ENCODE results near the gene SMS.
A peak's percentile ranks its signal among the peaks of the same experiment; 100 is the strongest.

SMS gene

GRCh38 chrX:21972721-21973120 lies 32.2 kb downstream of the SMS start:
- no peak for DNase-seq (ENCODE audit: low spot score)
- ChIA-PET POLR2A (ENCODE audit: low non-redundant PET) (no interaction called here), CTCF (interaction anchor here (0.6 to 1.2 kb wide), 3 partner anchors 12 to 265 kb away, joined by 3 to 6 read pairs (median 6); no protein-coding TSS in a partner anchor)
- H3K27ac ChIP-seq: no peak overlapping the region
- no peak for TF ChIP-seq CTCF (conservative IDR thresholded peaks at IDR 0.05; ENCODE audit: low read depth)

GRCh38 chrX:21973321-21974010 lies 33.0 kb downstream of the SMS start:
- CTCF ChIA-PET: no interaction called here
- DNase-seq (ENCODE audit: low spot score): no peak
- no peak overlapping the region for H3K27ac ChIP-seq
- POLR2A ChIA-PET (ENCODE audit: low non-redundant PET): no interaction called here
- TF ChIP-seq CTCF (conservative IDR thresholded peaks at IDR 0.05; ENCODE audit: low read depth): no peak

- H3K27ac ChIP-seq: no peak overlapping the region
- peak; percentile 1 for DNase-seq (ENCODE audit: low spot score)
- CTCF ChIA-PET: no interaction called here
- TF ChIP-seq CTCF (conservative IDR thresholded peaks at IDR 0.05; ENCODE audit: low read depth): no peak
- POLR2A ChIA-PET (ENCODE audit: low non-redundant PET): no interaction called here
Measured at GRCh38 chrX:21974011-21974385, 33.5 kb downstream of the SMS start.

- POLR2A ChIA-PET (ENCODE audit: low non-redundant PET): no interaction called here
- CTCF ChIA-PET: interaction anchor here (0.6 kb wide), 1 partner anchor 998 kb away, joined by 3 read pairs; no protein-coding TSS in a partner anchor
Measured at GRCh38 chrX:21975242-21975641, 34.7 kb downstream of the SMS start.

GRCh38 chrX:21975812-21976211 lies 35.3 kb downstream of the SMS start:
- H3K27ac ChIP-seq: no peak overlapping the region
- ChIA-PET CTCF (no interaction called here), POLR2A (ENCODE audit: low non-redundant PET) (no interaction called here)
- DNase-seq (ENCODE audit: low spot score): no peak
- TF ChIP-seq CTCF (conservative IDR thresholded peaks at IDR 0.05; ENCODE audit: low read depth): no peak

More at GRCh38 chrX:21975242-21975641, 34.7 kb downstream of the SMS start:
- no peak for DNase-seq (ENCODE audit: low spot score)
- H3K27ac ChIP-seq: no peak overlapping the region
- TF ChIP-seq CTCF (conservative IDR thresholded peaks at IDR 0.05; ENCODE audit: low read depth): no peak

GRCh38 chrX:21978346-21978745 lies 37.8 kb downstream of the SMS start:
- no peak overlapping the region for H3K27ac ChIP-seq
- no peak for DNase-seq (ENCODE audit: low spot score)
- ChIA-PET POLR2A (ENCODE audit: low non-redundant PET) (no interaction called here), CTCF (no interaction called here)
- TF ChIP-seq CTCF (conservative IDR thresholded peaks at IDR 0.05; ENCODE audit: low read depth): no peak

All from RWPE1 (cell line).